IPS-15b (cell line): Measurements from ENCODE around the gene AUH.

Experiments
- H3K27me3 ChIP-seq: one replicate; pipeline ENCODE4 v1.6.1; 2013; ENCODE audit warnings: low read length; ENCODE audit not compliant: control insufficient read depth, insufficient read depth
- H3K36me3 ChIP-seq: one replicate; pipeline ENCODE4 v1.6.1; 2013; ENCODE audit warnings: low read length; ENCODE audit not compliant: control insufficient read depth, insufficient read depth
- H3K4me1 ChIP-seq: one replicate; pipeline ENCODE4 v1.6.1; 2013; ENCODE audit warnings: mild to moderate bottlenecking, low read length; ENCODE audit not compliant: control insufficient read depth, insufficient read depth
- H3K4me3 ChIP-seq: one replicate; pipeline ENCODE4 v1.5.1; 2013; ENCODE audit warnings: low read depth, low read length
- H3K9ac ChIP-seq: one replicate; pipeline ENCODE4 v1.6.1; 2013; ENCODE audit warnings: low read depth, mild to moderate bottlenecking, low read length
- H3K9me3 ChIP-seq: one replicate; pipeline ENCODE4 v1.6.1; 2013; ENCODE audit warnings: mild to moderate bottlenecking, low read length; ENCODE audit not compliant: control insufficient read depth, insufficient read depth

Gene AUH

DNA sequence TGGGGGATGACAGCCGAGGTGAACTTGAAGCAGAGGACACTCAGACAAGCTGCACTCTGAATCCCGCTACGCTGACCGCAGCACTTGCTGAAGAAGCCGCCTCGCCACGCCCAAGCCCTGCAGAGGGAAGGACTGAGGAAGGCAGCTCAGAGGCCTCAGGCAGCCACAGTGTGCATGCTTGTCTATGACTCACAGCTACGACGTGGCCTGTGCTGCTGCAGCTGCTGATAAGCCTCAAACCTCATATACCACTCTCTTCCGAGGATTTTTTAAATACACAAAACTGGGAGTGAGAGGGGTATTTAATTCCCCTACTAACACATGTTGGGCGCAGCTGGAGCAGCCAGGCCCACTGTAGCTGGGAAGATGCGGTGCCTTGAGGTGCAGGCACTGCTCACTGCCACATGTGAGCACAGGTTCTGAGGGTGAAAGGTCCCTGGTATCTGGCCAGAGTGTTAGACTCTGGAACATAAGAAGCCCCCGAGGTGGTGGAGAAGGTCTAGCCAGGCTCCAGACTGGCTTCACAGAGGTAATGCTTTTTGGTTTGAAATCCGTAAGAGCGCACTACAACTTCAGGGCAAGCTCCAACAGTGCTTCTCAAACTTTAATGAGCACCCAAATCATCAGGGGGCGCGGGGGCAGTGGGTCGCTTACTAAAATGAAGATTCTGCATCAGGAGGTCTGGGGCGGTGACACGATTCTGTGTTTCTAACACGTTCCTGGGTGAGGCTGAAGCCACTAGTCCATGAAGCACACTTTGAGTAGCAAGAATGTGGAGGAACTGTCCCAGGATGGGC lies 196.8 kb downstream of the AUH start:
- H3K9ac ChIP-seq = no peak overlapping the region

More for the DNA sequence above, 196.8 kb downstream of the AUH start:
- Histone ChIP-seq H3K4me1 (peaks cover 6% of the 10 kb centered on the region), H3K36me3 (no peaks in the 10 kb centered on the region), H3K27me3 (peaks cover 2% of the 10 kb centered on the region), H3K9me3 (no peaks in the 10 kb centered on the region), H3K4me3 (no peak overlapping the region)
